MM.1S (cell line): ENCODE data around the gene FAM107B.

Experiments
- CTCF ChIP-seq: fragments of 300-600 bp; sonication (generic); IDR thresholded peaks from 2 replicates; pipeline ENCODE4 v1.5.1; 2016; ENCODE audit warnings: antibody characterized with exemption, low read length, mixed read lengths
- EZH2phosphoT487 ChIP-seq: fragments of 300-600 bp; sonication (generic); IDR thresholded peaks from 2 replicates; pipeline ENCODE4 v1.6.1; 2018; ENCODE audit warnings: antibody characterized with exemption, low read length

GRCh38 chr10:14681305-14681704, 93.4 kb downstream of the FAM107B start:
- TF ChIP-seq CTCF (no peak), EZH2phosphoT487 (no peak)
